Retina (tissue), 1 donor: ENCODE results near the gene ATG4C.
"Not testable (repeated sequence)": the region's sequence is repeated elsewhere in the genome, so short reads cannot be mapped to it uniquely, and the experiment has no call there.

Source experiments
- DNase-seq: peaks from one replicate; pipeline ENCODE4 v3.0.0-alpha.2; 2016

The ATG4C gene

GRCh38 chr1:62778208-62778607, 5.7 kb upstream of the ATG4C start:
- no peak for DNase-seq

- DNase-seq, result no peak
Observed at GRCh38 chr1:62781841-62782543, 1.9 kb upstream of the ATG4C start.

- not testable (repeated sequence) for DNase-seq
Observed at GRCh38 chr1:62782544-62783212, 1.3 kb upstream of the ATG4C start.

- DNase-seq, result no peak
Observed at GRCh38 chr1:62784509-62785365, 805 bp downstream of the ATG4C start.

GRCh38 chr1:62790716-62791115, 6.8 kb downstream of the ATG4C start:
- DNase-seq, result no peak

- no peak for DNase-seq
Observed at GRCh38 chr1:62794053-62794452, 10.1 kb downstream of the ATG4C start.

GRCh38 chr1:62796221-62796620, 12.3 kb downstream of the ATG4C start:
- no peak for DNase-seq

DNA sequence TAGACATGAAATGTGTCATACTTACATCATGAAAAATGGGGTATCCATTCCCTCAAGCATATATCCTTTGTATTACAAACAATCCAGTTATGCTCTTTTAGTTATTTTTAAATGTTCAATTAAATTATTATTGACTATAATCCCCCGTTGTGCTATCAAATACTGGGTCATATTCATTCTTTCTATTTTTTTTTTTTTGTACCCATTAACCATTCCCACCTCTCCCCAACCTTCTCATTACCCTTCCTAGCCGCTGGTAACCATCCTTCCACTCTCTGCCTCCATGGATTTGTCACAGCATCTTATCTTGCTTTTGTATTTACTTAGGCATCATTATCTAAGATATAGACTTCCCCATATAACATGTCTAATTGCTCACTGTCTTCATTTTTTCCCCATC, 15.8 kb downstream of the ATG4C start:
- no peak for DNase-seq

- no peak for DNase-seq
Observed at GRCh38 chr1:62800281-62800680, 16.3 kb downstream of the ATG4C start.

DNA sequence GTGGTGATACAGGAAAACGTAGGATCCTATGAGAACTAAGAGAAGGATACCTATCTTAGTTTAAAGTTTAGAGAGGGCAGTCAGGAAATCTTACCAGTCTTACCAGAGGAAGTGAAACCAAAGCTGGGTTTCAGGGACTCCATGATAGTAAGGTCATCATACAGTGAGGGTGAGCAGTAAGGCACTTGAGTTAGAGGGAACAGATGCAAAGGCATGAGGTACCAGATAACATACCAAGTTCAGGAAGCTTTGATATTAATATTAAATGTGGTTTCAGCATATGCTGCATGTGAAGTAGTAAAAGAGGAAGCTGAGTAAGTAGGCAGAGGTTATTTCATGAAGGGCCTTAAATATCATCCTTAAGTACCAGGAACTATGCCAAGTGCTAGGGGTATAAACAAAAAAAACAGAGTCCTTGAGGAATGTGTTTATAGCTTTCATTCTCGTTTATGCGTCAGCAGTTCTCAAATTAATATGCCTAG, 16.9 kb downstream of the ATG4C start:
- no peak for DNase-seq

- no peak for DNase-seq
Observed at GRCh38 chr1:62809788-62810187, 25.9 kb downstream of the ATG4C start.

GRCh38 chr1:62810420-62811274, 26.7 kb downstream of the ATG4C start:
- no peak for DNase-seq

- no peak for DNase-seq
Observed at GRCh38 chr1:62823556-62823955, 39.6 kb downstream of the ATG4C start.

DNA sequence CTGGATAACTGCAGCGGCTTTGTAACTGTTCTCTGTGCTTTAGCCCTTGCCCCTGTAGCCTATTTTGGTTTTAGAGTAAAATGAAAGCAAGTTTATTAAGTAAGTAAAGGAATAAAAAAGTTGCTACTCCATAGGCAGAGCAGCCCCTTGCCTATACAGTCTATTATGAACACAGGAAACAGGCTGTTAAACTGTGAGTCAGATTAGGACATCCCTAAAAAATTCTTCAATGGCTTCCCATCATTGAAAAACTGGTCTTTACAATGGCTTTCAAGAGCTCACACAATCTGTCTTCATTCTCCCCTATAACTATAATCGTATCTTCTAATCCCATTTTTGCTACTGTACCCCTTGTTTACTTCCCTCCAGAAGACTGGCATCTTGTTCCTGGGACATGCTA, 43.0 kb downstream of the ATG4C start:
- DNase-seq, result no peak

DNA sequence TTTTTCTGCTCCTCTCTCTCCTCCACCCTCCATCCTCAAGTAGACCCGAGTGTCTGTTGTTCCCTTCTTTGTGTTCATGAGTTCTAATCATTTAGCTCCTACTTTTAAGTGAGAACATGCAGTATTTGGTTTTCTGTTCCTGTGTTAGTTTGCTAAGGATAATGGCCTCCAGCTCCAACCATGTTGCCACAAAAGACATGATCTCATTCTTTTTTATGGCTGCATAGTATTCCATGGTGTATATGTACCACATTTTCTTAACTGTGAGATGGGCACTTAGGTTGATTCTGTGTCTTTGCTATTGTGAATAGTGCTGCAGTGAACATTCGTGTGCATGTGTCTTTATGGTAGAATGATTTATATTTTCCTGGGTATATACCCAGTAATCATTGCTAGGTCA, 43.9 kb downstream of the ATG4C start:
- DNase-seq, result not testable (repeated sequence)

DNA sequence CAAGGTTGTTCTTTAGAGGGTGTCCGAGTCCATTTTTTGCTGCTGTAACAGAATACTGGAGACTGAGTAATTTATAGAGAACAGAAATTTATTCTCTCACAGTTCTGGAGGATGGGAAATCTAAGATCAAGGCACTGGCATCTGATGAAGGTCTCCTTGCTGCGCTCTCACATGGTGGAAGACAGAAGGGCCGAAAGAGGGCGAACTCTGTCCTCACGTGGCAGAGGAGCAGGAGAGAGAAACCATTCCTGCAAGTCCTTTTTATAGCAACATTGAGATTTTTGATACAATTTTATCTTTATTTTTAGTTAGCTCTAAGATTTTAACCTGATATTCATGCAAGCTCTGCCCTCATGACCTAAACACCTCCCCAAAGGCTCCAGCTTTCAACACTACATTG, 48.3 kb downstream of the ATG4C start:
- DNase-seq, result no peak

- DNase-seq, result no peak
Observed at GRCh38 chr1:62833529-62833928, 49.6 kb downstream of the ATG4C start.

GRCh38 chr1:62834400-62834961, 50.5 kb downstream of the ATG4C start:
- DNase-seq, result no peak

- DNase-seq, result no peak
Observed at GRCh38 chr1:62836856-62837540, 53.1 kb downstream of the ATG4C start.

DNA sequence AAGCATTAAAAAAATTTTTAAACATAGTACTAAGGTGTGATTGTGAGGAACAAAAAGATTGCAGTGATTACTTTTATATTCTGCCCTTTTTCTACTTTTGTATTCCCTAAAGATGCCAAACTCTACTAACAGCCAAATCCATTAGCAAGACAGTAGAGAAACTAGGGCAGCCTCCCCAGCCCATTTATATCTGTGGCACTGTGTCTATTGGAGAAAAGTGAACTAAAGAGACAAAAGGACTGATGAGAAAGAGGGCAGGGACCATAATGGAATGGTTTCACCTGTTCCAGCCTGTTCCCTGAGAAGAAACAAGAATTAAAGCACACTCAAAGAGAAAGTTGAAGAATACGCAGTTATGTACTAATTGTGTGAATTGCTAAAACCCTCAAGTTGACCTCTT, 56.6 kb downstream of the ATG4C start:
- no peak for DNase-seq

- DNase-seq, result peak; percentile 60
Observed at GRCh38 chr1:62841587-62842169, 57.7 kb downstream of the ATG4C start.
